Type B pancreatic cell (in vitro differentiated cells): Measurements from ENCODE around the gene OLA1. TPM values are rescaled to one million over a fixed set of nuclear protein-coding genes. Genes with fewer than 3 reads are reported as not detected.

Experiments used
- DNase-seq: peaks from one replicate; pipeline ENCODE4 v3.0.0; 2021; ENCODE audit warnings: mixed read lengths; ENCODE audit not compliant: unreplicated experiment; ENCODE audit errors: extremely low spot score
- H3K27ac Mint-ChIP-seq: 2 replicates; pipeline ENCODE4 v1.8.0; 2021; ENCODE audit warnings: mild to moderate bottlenecking, mixed read lengths
- H3K27me3 Mint-ChIP-seq: 2 replicates; pipeline ENCODE4 v1.8.0; 2021; ENCODE audit warnings: mixed read lengths
- H3K36me3 Mint-ChIP-seq: 2 replicates; pipeline ENCODE4 v1.8.0; 2021; ENCODE audit warnings: mixed read lengths
- H3K4me1 Mint-ChIP-seq: one replicate; pipeline ENCODE4 v1.8.0; 2021; ENCODE audit warnings: mixed read lengths; ENCODE audit not compliant: unreplicated experiment
- H3K4me3 Mint-ChIP-seq: 2 replicates; pipeline ENCODE4 v1.8.0; 2021; ENCODE audit warnings: mild to moderate bottlenecking, mixed read lengths
- H3K9me3 Mint-ChIP-seq: 2 replicates; pipeline ENCODE4 v1.8.0; 2021; ENCODE audit warnings: mixed read lengths
- total RNA-seq: library from RNA; stranded (reverse); gene quantifications from 2 replicates; pipeline ENCODE4 v1.2.1, GENCODE V29; 2021; ENCODE audit warnings: low replicate concordance
- TF ChIP-seq, protein P1 (sequence below): fragments of 200-600 bp; sonication (generic); conservative IDR thresholded peaks from 2 replicates; pipeline ENCODE4 v1.5.0; 2021; ENCODE audit warnings: antibody characterized with exemption, mild to moderate bottlenecking

The OLA1 gene
- total RNA-seq, 1 donor from 2014 or later: 94.4 TPM

DNA sequence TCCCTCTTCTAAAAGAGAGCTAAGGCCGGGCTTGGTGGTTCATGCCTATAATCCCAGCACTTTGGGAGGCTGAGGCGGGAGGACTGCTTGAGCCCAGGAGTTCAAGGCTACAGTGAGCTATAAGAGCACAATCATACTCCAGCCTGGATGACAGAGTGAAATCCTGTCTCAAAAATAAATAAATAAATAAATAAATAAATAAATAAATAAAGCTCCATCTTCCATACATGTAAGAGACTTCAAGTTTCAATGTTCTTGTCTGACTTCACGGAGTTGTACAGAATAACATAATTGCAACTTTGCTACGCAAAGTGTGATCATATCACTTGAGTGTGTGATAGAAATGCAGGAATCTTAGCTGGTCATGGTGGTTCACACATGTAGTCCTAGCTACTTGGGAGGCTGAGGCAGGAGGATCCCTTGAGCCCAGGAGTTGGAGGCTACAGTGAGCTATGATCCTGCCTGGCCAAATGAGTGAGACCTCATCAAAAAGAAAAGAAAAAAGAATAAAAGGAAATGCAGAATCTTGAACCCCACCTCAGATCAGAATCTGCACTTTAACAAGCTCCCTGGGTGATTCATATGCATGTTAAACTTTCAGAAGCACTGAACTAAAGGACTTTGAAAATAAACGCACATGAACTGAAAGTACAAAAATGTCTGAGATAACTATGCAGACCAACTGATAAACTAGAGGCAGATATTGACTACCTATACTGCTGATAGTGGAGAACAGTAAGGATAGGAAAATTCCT, 159.4 kb downstream of the OLA1 start:
- H3K4me3 Mint-ChIP-seq: no peak overlapping the region
- peaks cover 3% of the 10 kb centered on the region for H3K4me1 Mint-ChIP-seq
- TF ChIP-seq, protein P1, sequence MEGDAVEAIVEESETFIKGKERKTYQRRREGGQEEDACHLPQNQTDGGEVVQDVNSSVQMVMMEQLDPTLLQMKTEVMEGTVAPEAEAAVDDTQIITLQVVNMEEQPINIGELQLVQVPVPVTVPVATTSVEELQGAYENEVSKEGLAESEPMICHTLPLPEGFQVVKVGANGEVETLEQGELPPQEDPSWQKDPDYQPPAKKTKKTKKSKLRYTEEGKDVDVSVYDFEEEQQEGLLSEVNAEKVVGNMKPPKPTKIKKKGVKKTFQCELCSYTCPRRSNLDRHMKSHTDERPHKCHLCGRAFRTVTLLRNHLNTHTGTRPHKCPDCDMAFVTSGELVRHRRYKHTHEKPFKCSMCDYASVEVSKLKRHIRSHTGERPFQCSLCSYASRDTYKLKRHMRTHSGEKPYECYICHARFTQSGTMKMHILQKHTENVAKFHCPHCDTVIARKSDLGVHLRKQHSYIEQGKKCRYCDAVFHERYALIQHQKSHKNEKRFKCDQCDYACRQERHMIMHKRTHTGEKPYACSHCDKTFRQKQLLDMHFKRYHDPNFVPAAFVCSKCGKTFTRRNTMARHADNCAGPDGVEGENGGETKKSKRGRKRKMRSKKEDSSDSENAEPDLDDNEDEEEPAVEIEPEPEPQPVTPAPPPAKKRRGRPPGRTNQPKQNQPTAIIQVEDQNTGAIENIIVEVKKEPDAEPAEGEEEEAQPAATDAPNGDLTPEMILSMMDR: no peak
- H3K27ac Mint-ChIP-seq: no peak overlapping the region
- H3K9me3 Mint-ChIP-seq: peaks cover 6% of the 10 kb centered on the region
- H3K27me3 Mint-ChIP-seq: no peaks in the 10 kb centered on the region
- H3K36me3 Mint-ChIP-seq: peaks cover 7% of the 10 kb centered on the region
- no peak for DNase-seq

DNA sequence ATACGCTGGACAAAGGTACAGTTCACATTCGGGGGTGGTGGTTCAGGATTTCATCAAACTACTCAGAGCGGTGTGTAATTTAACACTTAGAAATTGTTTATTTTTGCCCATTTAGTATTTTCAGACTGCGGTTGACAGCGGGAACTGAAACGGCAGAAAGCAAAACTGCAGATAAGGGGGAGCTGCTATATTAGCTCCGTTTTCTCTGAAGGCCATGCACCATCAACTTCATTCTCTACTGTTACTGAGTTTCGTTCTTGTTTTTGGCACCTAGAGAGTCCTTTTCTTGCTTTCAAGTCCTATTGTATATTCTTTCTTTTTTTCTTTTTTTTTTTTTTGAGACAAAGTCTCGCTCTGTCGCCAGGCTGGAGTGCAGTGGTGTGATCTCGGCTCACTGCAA, 161.6 kb downstream of the OLA1 start:
- peaks cover 7% of the 10 kb centered on the region for H3K36me3 Mint-ChIP-seq
- peaks cover 6% of the 10 kb centered on the region for H3K9me3 Mint-ChIP-seq
- H3K27me3 Mint-ChIP-seq: no peaks in the 10 kb centered on the region
- peaks cover 5% of the 10 kb centered on the region for H3K4me1 Mint-ChIP-seq
- TF ChIP-seq, protein P1: no peak
- no peak overlapping the region for H3K27ac Mint-ChIP-seq
- no peak overlapping the region for H3K4me3 Mint-ChIP-seq
- DNase-seq: no peak

DNA sequence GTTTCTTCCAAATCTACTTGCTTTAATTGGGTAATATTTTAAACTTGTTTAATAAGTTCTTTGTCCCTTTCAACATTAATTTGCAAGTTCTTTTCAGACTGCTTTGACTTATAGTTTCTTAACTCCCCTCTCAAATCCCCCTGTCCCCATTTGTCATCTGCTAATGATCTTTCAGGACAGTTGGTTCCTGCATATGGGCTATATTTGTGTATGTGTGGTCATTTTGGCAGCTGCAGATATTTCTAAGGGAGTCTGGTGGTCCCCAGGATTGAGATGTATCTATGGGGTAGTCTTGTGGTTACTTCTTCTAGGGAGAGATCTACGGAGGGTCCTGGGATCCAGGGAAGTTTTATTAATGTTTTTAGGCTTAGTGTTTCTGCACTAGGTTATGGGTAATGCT, 162.6 kb downstream of the OLA1 start:
- Mint-ChIP-seq H3K27me3 (no peaks in the 10 kb centered on the region), H3K9me3 (peaks cover 6% of the 10 kb centered on the region), H3K4me1 (peaks cover 10% of the 10 kb centered on the region), H3K27ac (no peak overlapping the region), H3K36me3 (peaks cover 7% of the 10 kb centered on the region), H3K4me3 (no peak overlapping the region)
- TF ChIP-seq, protein P1: no peak
- DNase-seq: no peak

DNA sequence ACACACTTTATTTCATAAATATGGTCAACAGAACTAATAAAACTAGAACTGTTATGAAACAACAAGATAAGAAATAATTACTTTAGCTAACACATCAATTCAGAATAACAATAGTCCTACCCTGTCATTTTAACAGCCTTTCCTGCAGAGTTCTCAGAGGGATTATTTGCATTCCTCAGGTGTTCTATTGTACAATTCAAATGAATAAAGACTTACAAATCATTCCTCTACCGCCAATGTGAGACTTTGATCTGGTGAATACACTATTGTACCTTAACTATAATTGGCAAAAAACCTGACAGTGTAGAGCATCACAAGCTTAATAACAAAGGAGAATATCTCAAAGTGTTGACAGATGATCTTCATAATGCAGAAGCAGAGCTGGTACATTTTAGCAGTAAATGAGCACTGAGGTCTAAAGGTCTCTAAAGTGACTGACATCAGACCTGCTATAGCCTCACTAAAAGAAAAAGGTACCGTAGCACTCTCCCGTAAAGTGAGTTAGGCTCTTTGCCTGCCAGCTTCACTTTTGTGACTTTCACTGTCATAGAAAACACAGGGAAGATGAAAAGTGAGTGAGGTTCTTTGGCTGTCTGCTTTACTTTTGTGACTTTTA, 164.4 kb downstream of the OLA1 start:
- TF ChIP-seq, protein P1: no peak
- H3K4me1 Mint-ChIP-seq: peaks cover 14% of the 10 kb centered on the region
- H3K4me3 Mint-ChIP-seq: no peak overlapping the region
- H3K27ac Mint-ChIP-seq: no peak overlapping the region
- H3K9me3 Mint-ChIP-seq: peaks cover 2% of the 10 kb centered on the region
- no peak for DNase-seq
- H3K36me3 Mint-ChIP-seq: peaks cover 7% of the 10 kb centered on the region
- no peaks in the 10 kb centered on the region for H3K27me3 Mint-ChIP-seq

DNA sequence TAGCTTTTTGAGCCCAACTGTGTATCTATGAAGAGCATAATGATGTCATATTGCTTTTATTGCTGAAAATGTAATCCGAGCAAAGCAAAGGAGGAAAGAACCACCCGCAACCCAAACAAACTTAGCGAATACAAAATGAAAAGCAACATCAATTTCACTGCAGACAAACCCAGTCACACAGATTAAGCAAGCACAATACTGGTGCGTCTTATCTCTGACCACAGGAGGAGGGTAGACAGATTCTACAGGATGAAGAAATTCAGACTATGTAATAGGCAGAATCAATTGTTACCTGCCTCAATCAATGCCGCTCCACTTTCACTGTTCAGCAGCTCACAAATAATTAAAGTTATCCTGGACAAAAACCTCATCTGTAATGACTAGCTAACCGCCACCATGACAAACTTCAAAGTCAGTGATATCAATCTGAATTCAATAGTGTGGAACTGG, 167.6 kb downstream of the OLA1 start:
- H3K27ac Mint-ChIP-seq: no peak overlapping the region
- no peaks in the 10 kb centered on the region for H3K9me3 Mint-ChIP-seq
- no peaks in the 10 kb centered on the region for H3K27me3 Mint-ChIP-seq
- H3K4me3 Mint-ChIP-seq: no peak overlapping the region
- no peak for DNase-seq
- H3K36me3 Mint-ChIP-seq: no peaks in the 10 kb centered on the region
- TF ChIP-seq, protein P1: no peak
- H3K4me1 Mint-ChIP-seq: peaks cover 14% of the 10 kb centered on the region
